B cell (primary cell): ENCODE data around the gene SDK2. TPM values are rescaled to one million over a fixed set of nuclear protein-coding genes. Genes with fewer than 3 reads are reported as not detected.

Experiments used
- ATAC-seq: fragments of 200-7000 bp; cut with Tn5 transposase; one replicate; pipeline ENCODE4 v1.10.0; 2021; ENCODE audit warnings: low read depth, mild to moderate bottlenecking, moderate number of reproducible peaks, moderate library complexity
- CTCF ChIA-PET: fragments of 350-600 bp; sonication (Branson Sonifier 250); formaldehyde crosslinking; loops from one replicate; lab custom pipeline; 2021; ENCODE audit warnings: antibody characterized with exemption, inconsistent platforms; lab: Charles Lee
- POLR2A ChIA-PET: fragments of 350-600 bp; sonication (Branson Sonifier 250); formaldehyde crosslinking; loops from one replicate; lab custom pipeline; 2021; ENCODE audit warnings: antibody characterized with exemption; lab: Charles Lee
- DNase-seq: peaks from one replicate; pipeline ENCODE4 v3.0.0; 2013
- H2AFZ ChIP-seq: 2 replicates; pipeline ENCODE4 v1.6.1; 2012; ENCODE audit warnings: mild to moderate bottlenecking, low read depth, low read length; ENCODE audit not compliant: insufficient read depth, poor library complexity, severe bottlenecking
- H3K27ac ChIP-seq, 2 donors: 1 replicate in 1 of 2; 2 replicates in 1 of 2; pipeline ENCODE4 v1.5.1; 2012 to 2013; ENCODE audit warnings: low read length in 2 of 2, mild to moderate bottlenecking in 2 of 2, moderate library complexity in 1 of 2
- H3K27me3 ChIP-seq, 4 experiments: fragments of 200-600 bp in 1 of 4; sonication (generic) in 1 of 4; replicated peaks in 1 of 4; 1 replicate in 2 of 4; 2 replicates in 2 of 4; pipeline versions ENCODE4 v1.6.1 to v1.7.0; 2013 to 2016; ENCODE audit warnings: low read length in 3 of 4, mild to moderate bottlenecking in 2 of 4, mixed read lengths in 1 of 4, moderate library complexity in 1 of 4; ENCODE audit not compliant: insufficient read depth in 4 of 4, control insufficient read depth in 3 of 4; ENCODE audit errors: control extremely low read depth in 1 of 4
- H3K36me3 ChIP-seq, 2 experiments: replicated peaks in 1 of 2; 1 replicate in 1 of 2; 2 replicates in 1 of 2; pipeline versions ENCODE4 v1.6.1 to v1.7.1; 2013; ENCODE audit warnings: low read length in 1 of 2; ENCODE audit not compliant: insufficient read depth in 2 of 2, control insufficient read depth in 1 of 2; ENCODE audit errors: control extremely low read depth in 1 of 2, extremely low read depth in 1 of 2
- H3K4me1 ChIP-seq, 2 donors: fragments of 200-600 bp in 1 of 2; sonication (generic) in 1 of 2; 1 replicate in 1 of 2; 2 replicates in 1 of 2; pipeline versions ENCODE4 v1.5.1 to v1.6.1; 2013 to 2017; ENCODE audit warnings: low read length in 2 of 2; ENCODE audit not compliant: control insufficient read depth in 2 of 2, insufficient read depth in 2 of 2
- H3K4me2 ChIP-seq: replicated peaks from 2 replicates; pipeline ENCODE3; 2012; ENCODE audit warnings: mild to moderate bottlenecking, low read depth, low read length; ENCODE audit not compliant: poor library complexity, severe bottlenecking
- H3K4me3 ChIP-seq, 5 experiments: fragments of 200-600 bp in 1 of 5; sonication (generic) in 1 of 5; 1 replicate in 3 of 5; 2 replicates in 2 of 5; pipeline versions ENCODE4 v1.5.1 to v1.7.0; 2011 to 2016; ENCODE audit warnings: low read length in 4 of 5, mild to moderate bottlenecking in 4 of 5, low read depth in 2 of 5, control low read depth in 1 of 5, moderate library complexity in 1 of 5; ENCODE audit not compliant: insufficient read depth in 1 of 5; ENCODE audit errors: control extremely low read depth in 1 of 5, extremely low read depth in 1 of 5
- H3K79me2 ChIP-seq: fragments of 200-600 bp; sonication (generic); one replicate; pipeline ENCODE4 v1.6.0; 2016; ENCODE audit warnings: low read length; ENCODE audit not compliant: control insufficient read depth, insufficient read depth
- H3K9ac ChIP-seq: fragments of 200-600 bp; sonication (generic); 2 replicates; pipeline ENCODE4 v1.6.1; 2017; ENCODE audit warnings: mild to moderate bottlenecking, low read length, moderate library complexity
- H3K9me3 ChIP-seq, 3 donors: one replicate each; pipeline versions ENCODE4 v1.6.1 to v1.7.1; 2013; ENCODE audit warnings: low read length in 2 of 3; ENCODE audit not compliant: control insufficient read depth in 2 of 3, insufficient read depth in 1 of 3; ENCODE audit errors: control extremely low read depth in 1 of 3
- H4K20me1 ChIP-seq: 2 replicates; pipeline ENCODE4 v1.6.0; 2012; ENCODE audit warnings: mild to moderate bottlenecking, low read length; ENCODE audit not compliant: insufficient read depth, control insufficient read depth, poor library complexity, severe bottlenecking
- H3K27ac Mint-ChIP-seq: one replicate; pipeline ENCODE4 v1.8.0; 2021; ENCODE audit warnings: mixed read lengths
- H3K27me3 Mint-ChIP-seq: one replicate; pipeline ENCODE4 v1.8.0; 2021; ENCODE audit warnings: mixed read lengths
- H3K4me1 Mint-ChIP-seq: one replicate; pipeline ENCODE4 v1.8.0; 2021; ENCODE audit warnings: mixed read lengths
- H3K4me3 Mint-ChIP-seq: one replicate; pipeline ENCODE4 v1.8.0; 2021; ENCODE audit warnings: mixed read lengths
- H3K9me3 Mint-ChIP-seq: one replicate; pipeline ENCODE4 v1.8.0; 2022; ENCODE audit warnings: mixed read lengths; ENCODE audit not compliant: insufficient read depth
- CTCF ChIP-seq: fragments of 200-600 bp; IDR thresholded peaks from one replicate; pipeline ENCODE4 v1.8.0; 2022; ENCODE audit warnings: antibody characterized with exemption, mild to moderate bottlenecking
- EZH2 ChIP-seq: IDR thresholded peaks from 2 replicates; pipeline ENCODE4 v1.6.1; 2012; ENCODE audit warnings: borderline replicate concordance, low read depth, mild to moderate bottlenecking, moderate library complexity, low read length; ENCODE audit not compliant: insufficient read depth, poor library complexity, severe bottlenecking
- WGBS: methylation state at CpG from one replicate; pipeline ENCODE4 v1.1.5; 2013; ENCODE audit warnings: missing lambda C conversion rate; ENCODE audit not compliant: insufficient coverage; 5-methylcytosine and 5-hydroxymethylcytosine counted together
- intact Hi-C: fragments of 100-400 bp; cut with micrococcal nuclease; formaldehyde crosslinking; loops from one replicate; pipeline ENCODE4 v1.10.0; 2022
- polyA plus RNA-seq: library from polyadenylated mRNA; depleted of rRNA; stranded (reverse); fragments of >200 nt; gene quantifications from 2 replicates; pipeline ENCODE4 v1.2.3, GENCODE V29; 2012
- total RNA-seq, 2 donors: library from RNA; stranded (reverse); fragments of 120-200 nt in 1 of 2; gene quantifications; 1 replicate in 1 of 2; 2 replicates in 1 of 2; pipeline versions ENCODE4 v1.2.3 to v1.2.4, GENCODE V29; 2013 to 2022

Gene SDK2
- total and polyA plus RNA-seq, 2 donors (not counting 1 experiment from before 2014, with no cell fraction given) = 3.2 to 13.0 TPM

DNA sequence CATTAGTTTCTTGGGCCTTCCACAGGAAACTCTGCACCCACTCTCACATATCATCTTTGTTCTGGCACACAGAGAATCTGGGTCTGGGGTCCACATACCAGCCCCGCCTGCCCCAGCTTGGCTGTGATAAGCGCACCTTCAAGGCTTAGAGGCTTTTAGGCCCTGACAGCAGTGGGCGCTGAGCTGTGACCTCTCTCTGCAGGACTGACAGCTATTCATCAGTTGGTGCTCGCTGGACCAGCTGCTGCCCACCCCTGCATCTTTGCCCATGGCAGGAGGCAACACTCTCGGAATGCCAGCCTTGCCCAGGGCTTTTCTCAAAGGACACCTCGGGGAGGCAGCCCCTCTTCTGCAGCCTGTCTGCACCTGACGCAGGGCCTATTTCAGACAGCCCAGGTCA lies 62.9 kb downstream of the SDK2 start:
- CTCF ChIA-PET = interaction anchor here (1.0 kb wide), 1 partner anchor 14 kb away, joined by 3 read pairs; no protein-coding TSS in a partner anchor
- 94% methylated on average over 5 of the region's 7 CpGs for WGBS
- H3K4me1 ChIP-seq = peaks cover 36 to 38% of the 10 kb centered on the region in 2 donors
- Mint-ChIP-seq H3K9me3 (no peaks in the 10 kb centered on the region), H3K4me3 (no peak overlapping the region), H3K27me3 (no peaks in the 10 kb centered on the region), H3K27ac (no peak overlapping the region), H3K4me1 (peaks cover 58% of the 10 kb centered on the region)
- DNase-seq (no peak), ATAC-seq (no peak)
- no peak overlapping the region for H3K4me3 ChIP-seq
- H4K20me1 ChIP-seq = no peaks in the 10 kb centered on the region
- peaks cover 72% of the 10 kb centered on the region for H3K79me2 ChIP-seq
- no peaks in the 10 kb centered on the region for H3K9me3 ChIP-seq
- H3K27me3 ChIP-seq = no peaks in the 10 kb centered on the region
- TF ChIP-seq EZH2 = no peak
- TF ChIP-seq CTCF = no peak
- H3K27ac ChIP-seq = no peak overlapping the region
- H3K36me3 ChIP-seq = no peaks in the 10 kb centered on the region
- no peak overlapping the region for H3K9ac ChIP-seq
- intact Hi-C loops = loop anchor here (10.0 kb wide), 1 partner anchor 373 kb away; no protein-coding TSS in a partner anchor
- POLR2A ChIA-PET = interaction anchor here (0.6 kb wide), 1 partner anchor 23 kb away, joined by 6 read pairs; no protein-coding TSS in a partner anchor
- no peak overlapping the region for H3K4me2 ChIP-seq
- H2AFZ ChIP-seq = no peak overlapping the region

DNA sequence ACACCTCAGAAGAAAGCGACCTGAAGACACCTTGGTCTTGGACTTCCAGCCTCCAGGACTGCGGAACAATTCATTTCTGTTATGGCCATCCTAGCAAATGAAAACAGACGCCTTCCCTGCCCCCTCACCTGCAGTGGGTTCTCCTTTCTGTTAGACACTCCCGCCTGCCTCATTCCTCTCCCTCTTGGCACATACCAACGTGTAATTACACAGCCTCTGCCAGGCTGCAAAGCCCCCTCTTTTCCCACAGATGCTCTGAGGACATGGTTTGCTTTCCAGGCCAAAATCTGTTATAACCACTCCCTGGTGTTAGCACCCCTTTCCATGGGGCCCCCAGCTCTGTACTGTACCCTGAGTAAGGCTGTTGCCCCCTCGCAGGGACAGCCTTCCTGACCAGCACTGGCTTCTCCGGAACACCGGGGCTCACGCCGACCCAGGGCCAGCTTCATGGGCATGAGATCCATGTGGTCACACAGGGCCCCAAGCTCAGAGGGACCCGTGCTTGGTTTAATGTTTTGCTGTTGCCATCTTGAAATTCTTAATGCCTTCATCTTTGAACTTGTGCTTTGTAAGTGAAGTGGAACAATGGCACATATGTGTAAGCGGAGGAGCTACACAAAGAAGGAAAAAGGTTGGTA lies 64.1 kb downstream of the SDK2 start:
- Mint-ChIP-seq H3K4me3 (no peak overlapping the region), H3K9me3 (no peaks in the 10 kb centered on the region), H3K27ac (no peak overlapping the region), H3K27me3 (no peaks in the 10 kb centered on the region), H3K4me1 (peaks cover 58% of the 10 kb centered on the region)
- intact Hi-C loops = loop anchor here (10.0 kb wide), 1 partner anchor 375 kb away; no protein-coding TSS in a partner anchor
- ChIA-PET POLR2A (no interaction called here), CTCF (interaction anchor here (1.0 kb wide), 1 partner anchor 13 kb away, joined by 3 read pairs; no protein-coding TSS in a partner anchor)
- WGBS = 90% methylated on average over 11 of the region's 12 CpGs
- Histone ChIP-seq H3K27me3 (no peaks in the 10 kb centered on the region), H3K9me3 (no peaks in the 10 kb centered on the region), H3K4me3 (no peak overlapping the region), H3K9ac (no peak overlapping the region), H3K4me2 (no peak overlapping the region), H4K20me1 (no peaks in the 10 kb centered on the region), H3K4me1 (peaks cover 26 to 30% of the 10 kb centered on the region in 2 donors), H3K36me3 (no peaks in the 10 kb centered on the region), H3K27ac (no peak overlapping the region), H2AFZ (no peak overlapping the region), H3K79me2 (peaks cover 72% of the 10 kb centered on the region)
- DNase-seq = no peak
- no peak for TF ChIP-seq CTCF
- TF ChIP-seq EZH2 = no peak
- no peak for ATAC-seq
